ENCODE data around the gene CCDC33.

Gene CCDC33

GRCh38 chr15:74378848-74379247 lies 142.7 kb downstream of the CCDC33 start:
- TF ChIP-seq CTCF (IDR thresholded peaks at IDR 0.05; ENCODE audit: insufficient read depth, low read length) (no peak), GABPA (IDR thresholded peaks at IDR 0.05; ENCODE audit: low read depth) (no peak), POLR2AphosphoS5 (IDR thresholded peaks at IDR 0.05; ENCODE audit: low read depth) (no peak), SPI1 (IDR thresholded peaks at IDR 0.05; ENCODE audit: borderline replicate concordance, low read depth) (no peak), REST (IDR thresholded peaks at IDR 0.05; ENCODE audit: insufficient replicate concordance, low read depth) (no peak)
- Histone ChIP-seq H3K27ac (replicated peaks) (no peak overlapping the region), H3K4me3 (replicated peaks; ENCODE audit: insufficient read depth, low read length) (no peak overlapping the region), H3K27me3 (ENCODE audit: insufficient read depth, poor library complexity, severe bottlenecking) (no peaks in the 10 kb centered on the region)
- DNase-seq (ENCODE audit: low read depth in 1 of 2, low spot score in 1 of 2) = no peak

GRCh38 chr15:74380361-74381189 lies 144.4 kb downstream of the CCDC33 start:
- H3K27me3 ChIP-seq (ENCODE audit: insufficient read depth, poor library complexity, severe bottlenecking) = no peaks in the 10 kb centered on the region
- no peak overlapping the region for H3K4me3 ChIP-seq (replicated peaks; ENCODE audit: insufficient read depth, low read length)
- DNase-seq (ENCODE audit: low read depth in 1 of 2, low spot score in 1 of 2) = no peak
- TF ChIP-seq GABPA (IDR thresholded peaks at IDR 0.05; ENCODE audit: low read depth) (no peak), POLR2AphosphoS5 (IDR thresholded peaks at IDR 0.05; ENCODE audit: low read depth) (no peak), CTCF (IDR thresholded peaks at IDR 0.05; ENCODE audit: insufficient read depth, low read length) (no peak), SPI1 (IDR thresholded peaks at IDR 0.05; ENCODE audit: borderline replicate concordance, low read depth) (no peak), REST (IDR thresholded peaks at IDR 0.05; ENCODE audit: insufficient replicate concordance, low read depth) (no peak)
- no peak overlapping the region for H3K27ac ChIP-seq (replicated peaks)

- H3K4me3 ChIP-seq (replicated peaks; ENCODE audit: insufficient read depth, low read length) = no peak overlapping the region
- no peak for DNase-seq (ENCODE audit: low read depth in 1 of 2, low spot score in 1 of 2)
- H3K27me3 ChIP-seq (ENCODE audit: insufficient read depth, poor library complexity, severe bottlenecking) = no peaks in the 10 kb centered on the region
- no peak for TF ChIP-seq REST (IDR thresholded peaks at IDR 0.05; ENCODE audit: insufficient replicate concordance, low read depth)
- TF ChIP-seq GABPA (IDR thresholded peaks at IDR 0.05; ENCODE audit: low read depth) = no peak
- no peak for TF ChIP-seq SPI1 (IDR thresholded peaks at IDR 0.05; ENCODE audit: borderline replicate concordance, low read depth)
- no peak for TF ChIP-seq CTCF (IDR thresholded peaks at IDR 0.05; ENCODE audit: insufficient read depth, low read length)
- no peak for TF ChIP-seq POLR2AphosphoS5 (IDR thresholded peaks at IDR 0.05; ENCODE audit: low read depth)
- no peak overlapping the region for H3K27ac ChIP-seq (replicated peaks)
Observed at GRCh38 chr15:74381190-74381453, 145.0 kb downstream of the CCDC33 start.

Measured in HL-60 (cell line).